T-helper 1 cell treated with Interleukin-12 subunit alpha and Interleukin-12 subunit beta and Interleukin-4 antibody, amounts not matched to agents 30 μg/mL and 1 μg/mL, for 36 hours (primary cell): ENCODE results near the gene PRKG2.

Experiments
- H3K27ac Mint-ChIP-seq: one replicate; pipeline ENCODE4 v1.8.0; 2021; ENCODE audit warnings: mild to moderate bottlenecking, mixed read lengths
- H3K27me3 Mint-ChIP-seq: one replicate; pipeline ENCODE4 v1.8.0; 2021; ENCODE audit warnings: low read depth, mixed read lengths
- H3K36me3 Mint-ChIP-seq: one replicate; pipeline ENCODE4 v1.8.0; 2021; ENCODE audit warnings: low read depth, mixed read lengths
- H3K4me1 Mint-ChIP-seq: one replicate; pipeline ENCODE4 v1.8.0; 2021; ENCODE audit warnings: low read depth, mixed read lengths
- H3K4me3 Mint-ChIP-seq: one replicate; pipeline ENCODE4 v1.8.0; 2021; ENCODE audit warnings: mild to moderate bottlenecking, moderate library complexity, mixed read lengths
- H3K9me3 Mint-ChIP-seq: one replicate; pipeline ENCODE4 v1.8.0; 2021; ENCODE audit warnings: mixed read lengths

PRKG2 gene, protein sequence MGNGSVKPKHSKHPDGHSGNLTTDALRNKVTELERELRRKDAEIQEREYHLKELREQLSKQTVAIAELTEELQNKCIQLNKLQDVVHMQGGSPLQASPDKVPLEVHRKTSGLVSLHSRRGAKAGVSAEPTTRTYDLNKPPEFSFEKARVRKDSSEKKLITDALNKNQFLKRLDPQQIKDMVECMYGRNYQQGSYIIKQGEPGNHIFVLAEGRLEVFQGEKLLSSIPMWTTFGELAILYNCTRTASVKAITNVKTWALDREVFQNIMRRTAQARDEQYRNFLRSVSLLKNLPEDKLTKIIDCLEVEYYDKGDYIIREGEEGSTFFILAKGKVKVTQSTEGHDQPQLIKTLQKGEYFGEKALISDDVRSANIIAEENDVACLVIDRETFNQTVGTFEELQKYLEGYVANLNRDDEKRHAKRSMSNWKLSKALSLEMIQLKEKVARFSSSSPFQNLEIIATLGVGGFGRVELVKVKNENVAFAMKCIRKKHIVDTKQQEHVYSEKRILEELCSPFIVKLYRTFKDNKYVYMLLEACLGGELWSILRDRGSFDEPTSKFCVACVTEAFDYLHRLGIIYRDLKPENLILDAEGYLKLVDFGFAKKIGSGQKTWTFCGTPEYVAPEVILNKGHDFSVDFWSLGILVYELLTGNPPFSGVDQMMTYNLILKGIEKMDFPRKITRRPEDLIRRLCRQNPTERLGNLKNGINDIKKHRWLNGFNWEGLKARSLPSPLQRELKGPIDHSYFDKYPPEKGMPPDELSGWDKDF

GRCh38 chr4:81214881-81215868 lies at the start of gene PRKG2:
Gene PRKG2 (minus strand): TSS chr4:81215222. CDS start chr4:81205047, 10,175 bp downstream.
- peaks cover 36% of the 10 kb centered on the region for H3K27me3 Mint-ChIP-seq
- H3K4me1 Mint-ChIP-seq: peaks cover 1% of the 10 kb centered on the region
- no peaks in the 10 kb centered on the region for H3K36me3 Mint-ChIP-seq
- no peak within 1 kb of the TSS for H3K27ac Mint-ChIP-seq
- H3K4me3 Mint-ChIP-seq: peak within 1 kb of the TSS; percentile 72
- H3K9me3 Mint-ChIP-seq: no peaks in the 10 kb centered on the region

- Mint-ChIP-seq H3K9me3 (no peaks in the 10 kb centered on the region), H3K27ac (no peak overlapping the region), H3K4me3 (no peak overlapping the region), H3K4me1 (no peaks in the 10 kb centered on the region), H3K36me3 (no peaks in the 10 kb centered on the region), H3K27me3 (no peaks in the 10 kb centered on the region)
Measured at GRCh38 chr4:81260443-81261101, 45.5 kb upstream of the PRKG2 start.

DNA sequence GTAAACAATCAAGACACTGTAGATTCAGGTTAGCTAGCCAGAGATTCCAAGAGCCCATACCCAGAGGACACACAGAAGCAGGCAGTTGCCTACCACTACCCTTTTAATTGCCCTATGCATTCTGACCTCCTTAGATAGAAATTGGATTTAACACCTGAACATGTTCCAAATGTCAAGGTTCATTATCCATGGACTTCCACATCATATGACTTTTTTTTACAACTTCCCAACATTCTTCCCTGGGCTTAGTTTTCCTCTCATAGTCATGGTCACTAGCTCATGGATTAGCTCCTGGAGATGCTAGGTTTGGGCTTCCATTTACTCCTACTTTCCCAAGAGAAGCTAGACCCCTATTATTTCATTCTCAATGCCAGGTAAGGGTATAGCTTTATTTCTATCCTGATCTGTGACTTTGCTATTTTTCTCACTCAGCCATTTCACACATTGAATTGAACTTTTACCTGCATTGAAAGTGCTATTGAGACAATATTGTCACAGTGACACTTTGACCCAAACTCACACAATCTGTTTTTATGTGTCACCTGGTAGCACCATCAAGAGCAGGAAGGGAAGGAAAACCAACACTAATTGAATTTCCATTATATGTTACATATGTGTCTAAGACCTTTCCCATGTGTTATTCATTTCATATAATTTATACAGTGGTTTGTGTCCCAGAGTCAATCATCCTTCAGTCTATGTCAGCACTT lies 44.0 kb upstream of the PRKG2 start:
- no peaks in the 10 kb centered on the region for H3K27me3 Mint-ChIP-seq
- H3K4me1 Mint-ChIP-seq: no peaks in the 10 kb centered on the region
- H3K27ac Mint-ChIP-seq: no peak overlapping the region
- H3K9me3 Mint-ChIP-seq: no peaks in the 10 kb centered on the region
- H3K4me3 Mint-ChIP-seq: no peak overlapping the region
- H3K36me3 Mint-ChIP-seq: no peaks in the 10 kb centered on the region

GRCh38 chr4:81257816-81258215 lies 42.8 kb upstream of the PRKG2 start:
- Mint-ChIP-seq H3K4me1 (no peaks in the 10 kb centered on the region), H3K4me3 (no peak overlapping the region), H3K36me3 (no peaks in the 10 kb centered on the region), H3K27ac (no peak overlapping the region), H3K9me3 (no peaks in the 10 kb centered on the region), H3K27me3 (no peaks in the 10 kb centered on the region)

DNA sequence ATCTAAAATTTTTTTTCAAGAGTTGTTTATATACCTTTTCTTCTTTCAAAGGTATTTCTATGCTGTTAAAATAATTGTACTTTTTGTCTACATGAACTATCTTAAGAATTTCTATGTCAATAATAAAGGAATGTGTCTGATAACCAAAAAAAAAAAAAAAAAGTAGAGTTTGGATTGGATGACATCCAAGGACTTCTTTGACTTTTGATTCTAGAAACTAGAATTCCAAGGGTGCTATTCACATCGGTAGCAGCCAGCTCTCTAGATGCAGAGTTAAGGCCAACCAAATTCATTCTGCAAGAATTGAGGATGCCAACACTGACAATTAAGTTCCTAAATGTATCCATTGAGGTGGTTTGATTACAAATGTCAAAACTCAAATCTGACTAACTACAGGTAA lies 42.0 kb upstream of the PRKG2 start:
- H3K9me3 Mint-ChIP-seq: no peaks in the 10 kb centered on the region
- no peaks in the 10 kb centered on the region for H3K27me3 Mint-ChIP-seq
- no peak overlapping the region for H3K27ac Mint-ChIP-seq
- no peaks in the 10 kb centered on the region for H3K4me1 Mint-ChIP-seq
- no peaks in the 10 kb centered on the region for H3K36me3 Mint-ChIP-seq
- H3K4me3 Mint-ChIP-seq: no peak overlapping the region

- no peaks in the 10 kb centered on the region for H3K27me3 Mint-ChIP-seq
- H3K9me3 Mint-ChIP-seq: no peaks in the 10 kb centered on the region
- H3K4me1 Mint-ChIP-seq: no peaks in the 10 kb centered on the region
- H3K4me3 Mint-ChIP-seq: no peak overlapping the region
- H3K27ac Mint-ChIP-seq: no peak overlapping the region
- H3K36me3 Mint-ChIP-seq: no peaks in the 10 kb centered on the region
Measured at GRCh38 chr4:81256059-81256970, 41.3 kb upstream of the PRKG2 start.

DNA sequence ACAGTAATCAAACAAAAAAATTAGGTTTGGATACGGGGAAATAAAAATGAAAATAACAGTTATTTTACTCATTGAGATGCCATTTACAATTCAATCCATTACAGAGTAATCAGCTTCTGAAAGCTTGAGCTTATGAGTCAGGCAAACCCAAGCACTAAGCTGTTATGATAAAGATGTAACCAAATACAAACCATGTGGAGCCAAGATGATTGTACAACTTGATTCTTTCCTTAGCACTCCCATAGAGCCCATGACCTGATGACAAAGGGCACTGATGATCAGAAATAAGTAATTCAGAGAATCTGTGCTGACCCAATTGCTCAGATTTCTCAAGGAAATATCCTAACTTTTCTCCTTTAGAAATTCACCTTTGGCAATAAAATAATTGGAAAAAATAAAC lies 40.5 kb upstream of the PRKG2 start:
- Mint-ChIP-seq H3K4me1 (no peaks in the 10 kb centered on the region), H3K4me3 (no peak overlapping the region), H3K27me3 (peaks cover 3% of the 10 kb centered on the region), H3K9me3 (no peaks in the 10 kb centered on the region), H3K27ac (no peak overlapping the region), H3K36me3 (no peaks in the 10 kb centered on the region)

- no peaks in the 10 kb centered on the region for H3K9me3 Mint-ChIP-seq
- H3K27ac Mint-ChIP-seq: no peak overlapping the region
- H3K36me3 Mint-ChIP-seq: no peaks in the 10 kb centered on the region
- H3K4me3 Mint-ChIP-seq: no peak overlapping the region
- peaks cover 3% of the 10 kb centered on the region for H3K27me3 Mint-ChIP-seq
- no peaks in the 10 kb centered on the region for H3K4me1 Mint-ChIP-seq
Measured at GRCh38 chr4:81250430-81250829, 35.4 kb upstream of the PRKG2 start.

DNA sequence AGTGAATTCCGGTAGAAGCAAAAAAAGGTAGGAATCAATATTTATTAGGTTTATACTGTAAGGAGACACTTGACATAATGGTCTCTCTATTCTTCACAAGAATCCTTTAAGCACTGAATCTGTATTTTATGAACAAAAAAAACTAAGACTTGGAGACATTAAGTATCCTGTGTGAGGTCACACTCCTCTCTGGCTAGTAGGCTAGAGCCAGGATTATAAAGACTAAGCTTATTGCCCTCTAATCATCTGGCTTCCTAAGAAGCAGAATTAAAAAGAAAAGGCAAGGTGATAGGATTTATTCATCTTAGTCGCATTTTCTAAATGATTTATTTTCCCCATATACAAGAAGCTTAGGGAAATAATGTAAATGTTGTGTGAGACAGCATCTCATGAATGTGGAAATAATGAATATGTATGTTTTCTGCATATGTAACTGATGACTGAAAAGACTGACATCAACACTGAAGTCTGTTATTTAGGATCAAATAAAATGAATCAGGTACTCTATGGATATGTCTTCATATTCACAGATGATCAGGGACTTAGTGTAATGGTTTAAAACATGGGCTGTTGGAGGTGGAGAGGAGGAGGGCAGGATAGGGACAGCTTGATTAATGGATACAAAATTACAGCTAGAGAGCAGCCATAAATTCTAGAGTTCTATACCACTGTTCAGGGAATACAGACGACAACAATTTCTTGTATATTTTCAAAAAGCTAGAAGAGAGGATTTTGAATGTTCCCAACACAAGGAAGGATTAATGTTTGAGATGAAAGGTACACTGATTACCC lies 30.4 kb upstream of the PRKG2 start:
- Mint-ChIP-seq H3K27ac (no peak overlapping the region), H3K9me3 (no peaks in the 10 kb centered on the region), H3K27me3 (no peaks in the 10 kb centered on the region), H3K36me3 (no peaks in the 10 kb centered on the region), H3K4me1 (no peaks in the 10 kb centered on the region), H3K4me3 (no peak overlapping the region)

DNA sequence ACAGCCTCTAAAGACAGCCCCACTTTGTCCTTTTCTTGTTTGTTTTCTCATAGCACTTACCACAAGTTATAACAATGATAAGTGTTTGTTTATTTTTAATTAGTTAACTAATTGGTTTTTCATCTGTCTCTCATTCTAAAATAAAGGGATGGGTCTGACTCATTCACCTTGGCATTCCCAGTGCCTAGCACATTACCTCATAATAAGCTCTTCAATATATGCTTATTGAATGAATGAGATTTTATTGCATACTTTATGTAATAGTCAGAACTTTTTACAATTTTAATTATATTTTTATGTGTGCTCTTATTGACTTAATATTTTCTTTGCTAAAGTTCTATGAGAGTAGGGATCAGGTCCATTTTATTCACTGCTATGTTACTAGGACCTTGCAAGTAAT lies 22.8 kb upstream of the PRKG2 start:
- H3K4me1 Mint-ChIP-seq: no peaks in the 10 kb centered on the region
- H3K9me3 Mint-ChIP-seq: no peaks in the 10 kb centered on the region
- no peak overlapping the region for H3K4me3 Mint-ChIP-seq
- no peak overlapping the region for H3K27ac Mint-ChIP-seq
- no peaks in the 10 kb centered on the region for H3K27me3 Mint-ChIP-seq
- no peaks in the 10 kb centered on the region for H3K36me3 Mint-ChIP-seq

DNA sequence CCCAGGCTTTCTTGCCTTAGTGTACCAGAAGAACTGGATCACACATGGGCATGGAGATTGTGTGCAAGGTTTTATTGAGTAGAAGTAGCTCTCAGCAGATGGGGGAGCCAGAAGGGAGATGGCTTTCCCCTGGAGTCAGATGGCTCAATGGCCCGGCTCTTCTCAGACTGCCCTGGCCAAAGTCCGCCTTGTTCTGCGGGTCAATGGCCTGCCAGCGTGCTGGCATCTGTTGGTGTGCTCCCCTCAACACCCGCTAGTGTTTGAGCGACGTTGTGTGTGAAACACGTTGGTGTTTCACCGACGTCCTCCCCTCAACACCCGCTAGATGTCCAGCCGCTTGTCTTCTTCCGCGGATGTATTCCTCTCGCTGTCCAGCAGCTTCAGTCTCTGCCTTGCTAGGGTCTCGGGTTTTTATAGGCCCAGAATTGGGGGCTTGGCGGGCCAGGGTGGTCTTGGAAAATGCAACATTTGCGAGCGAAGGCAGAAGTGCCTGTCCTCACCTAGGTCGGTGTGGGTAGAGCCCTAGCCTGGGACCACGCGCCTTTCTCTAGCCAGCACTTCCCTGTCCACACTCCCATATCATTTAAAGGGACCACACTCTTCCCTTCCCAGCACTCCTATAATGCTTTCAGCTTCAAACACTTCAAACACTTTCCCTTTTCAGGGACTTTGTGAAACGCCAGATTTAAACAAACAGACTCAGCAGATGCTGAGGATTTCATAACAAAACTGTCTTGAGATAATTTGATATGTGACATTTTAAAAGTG lies 21.1 kb upstream of the PRKG2 start:
- Mint-ChIP-seq H3K4me3 (no peak overlapping the region), H3K36me3 (no peaks in the 10 kb centered on the region), H3K4me1 (no peaks in the 10 kb centered on the region), H3K27ac (no peak overlapping the region), H3K9me3 (peaks cover 10% of the 10 kb centered on the region), H3K27me3 (no peaks in the 10 kb centered on the region)

DNA sequence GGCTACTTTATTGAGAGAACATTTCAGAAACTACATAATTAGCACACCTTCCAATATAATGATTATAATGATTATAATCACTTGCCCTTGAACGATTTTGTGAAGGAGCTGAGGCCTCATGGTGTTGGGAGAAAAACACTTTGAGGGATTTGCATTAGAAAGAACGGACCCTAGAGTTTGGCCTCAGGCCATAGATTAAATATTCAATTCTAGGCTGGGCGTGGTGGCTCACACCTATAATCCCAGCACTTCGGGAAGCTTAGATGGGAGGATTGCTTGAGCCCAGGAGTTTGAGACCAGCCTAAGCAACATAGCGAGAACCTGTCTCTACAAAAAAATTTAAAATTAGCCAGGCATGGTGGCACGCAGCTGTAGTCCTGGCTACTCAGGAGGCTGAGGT lies 12.9 kb upstream of the PRKG2 start:
- Mint-ChIP-seq H3K4me1 (no peaks in the 10 kb centered on the region), H3K36me3 (no peaks in the 10 kb centered on the region), H3K27ac (no peak overlapping the region), H3K27me3 (no peaks in the 10 kb centered on the region), H3K9me3 (peaks cover 18% of the 10 kb centered on the region), H3K4me3 (no peak overlapping the region)
